NCI-H748 treated with DMSO at 0.1 percent for 48 hours (cell line): ENCODE results near the gene CD274.
"Not testable (repeated sequence)": the region's sequence is repeated elsewhere in the genome, so short reads cannot be mapped to it uniquely, and the experiment has no call there.

Source experiments
- DNase-seq: peaks from one replicate; lab custom pipeline; 2025; lab: John Stamatoyannopoulos, UW

The CD274 gene

DNA sequence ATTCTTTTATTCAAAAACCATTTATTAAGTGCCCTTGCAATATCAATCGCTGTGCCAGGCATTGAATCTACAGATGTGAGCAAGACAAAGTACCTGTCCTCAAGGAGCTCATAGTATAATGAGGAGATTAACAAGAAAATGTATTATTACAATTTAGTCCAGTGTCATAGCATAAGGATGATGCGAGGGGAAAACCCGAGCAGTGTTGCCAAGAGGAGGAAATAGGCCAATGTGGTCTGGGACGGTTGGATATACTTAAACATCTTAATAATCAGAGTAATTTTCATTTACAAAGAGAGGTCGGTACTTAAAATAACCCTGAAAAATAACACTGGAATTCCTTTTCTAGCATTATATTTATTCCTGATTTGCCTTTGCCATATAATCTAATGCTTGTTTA is 18.5 kb downstream of the CD274 start:
- DNase-seq, result no peak

DNA sequence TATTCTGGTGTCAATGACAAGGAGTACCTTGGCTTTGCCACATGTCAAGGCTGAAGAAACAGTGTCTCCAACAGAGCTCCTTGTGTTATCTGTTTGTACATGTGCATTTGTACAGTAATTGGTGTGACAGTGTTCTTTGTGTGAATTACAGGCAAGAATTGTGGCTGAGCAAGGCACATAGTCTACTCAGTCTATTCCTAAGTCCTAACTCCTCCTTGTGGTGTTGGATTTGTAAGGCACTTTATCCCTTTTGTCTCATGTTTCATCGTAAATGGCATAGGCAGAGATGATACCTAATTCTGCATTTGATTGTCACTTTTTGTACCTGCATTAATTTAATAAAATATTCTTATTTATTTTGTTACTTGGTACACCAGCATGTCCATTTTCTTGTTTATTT is 19.8 kb downstream of the CD274 start:
- no peak for DNase-seq

- DNase-seq, result no peak
Observed at GRCh38 chr9:5470816-5471215, 20.5 kb downstream of the CD274 start.

DNA sequence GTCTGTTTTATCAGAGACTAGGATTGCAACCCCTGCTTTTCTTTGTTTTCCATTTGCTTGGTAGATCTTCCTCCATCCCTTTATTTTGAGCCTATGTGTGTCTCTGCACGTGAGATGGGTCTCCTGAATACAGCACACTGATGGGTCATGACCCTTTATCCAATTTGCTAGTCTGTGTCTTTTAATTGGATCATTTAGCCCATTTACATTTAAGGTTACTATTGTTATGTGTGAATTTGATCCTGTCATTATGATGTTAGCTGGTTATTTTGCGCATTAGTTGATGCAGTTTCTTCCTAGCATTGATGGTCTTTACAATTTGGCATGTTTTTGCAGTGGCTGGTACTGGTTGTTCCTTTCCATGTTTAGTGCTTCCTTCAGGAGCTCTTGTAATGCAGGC is 25.3 kb downstream of the CD274 start:
- not testable (repeated sequence) for DNase-seq

DNA sequence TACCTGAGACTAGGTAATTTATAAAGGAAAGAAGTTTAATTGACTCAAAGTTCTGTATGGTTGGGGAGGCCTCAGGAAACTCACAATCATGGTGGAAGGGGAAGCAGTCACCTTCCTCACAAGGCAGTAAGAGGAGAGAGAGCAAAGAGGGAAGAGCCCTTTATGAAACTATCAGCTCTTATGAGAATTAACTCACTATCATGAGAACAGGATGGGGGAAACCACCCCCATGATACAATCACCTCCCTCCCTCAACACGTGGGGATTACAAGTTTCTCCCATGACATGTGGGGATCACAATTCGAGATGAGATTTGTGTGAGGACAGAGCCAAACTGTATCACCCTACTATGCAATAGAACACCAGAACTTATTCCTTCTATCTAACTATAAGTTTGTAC is 27.9 kb downstream of the CD274 start:
- DNase-seq, result no peak

GRCh38 chr9:5479994-5480694 is 29.8 kb downstream of the CD274 start:
- no peak for DNase-seq

GRCh38 chr9:5480919-5481318 is 30.6 kb downstream of the CD274 start:
- no peak for DNase-seq

GRCh38 chr9:5481322-5482040 is 31.1 kb downstream of the CD274 start:
- DNase-seq, result no peak

DNA sequence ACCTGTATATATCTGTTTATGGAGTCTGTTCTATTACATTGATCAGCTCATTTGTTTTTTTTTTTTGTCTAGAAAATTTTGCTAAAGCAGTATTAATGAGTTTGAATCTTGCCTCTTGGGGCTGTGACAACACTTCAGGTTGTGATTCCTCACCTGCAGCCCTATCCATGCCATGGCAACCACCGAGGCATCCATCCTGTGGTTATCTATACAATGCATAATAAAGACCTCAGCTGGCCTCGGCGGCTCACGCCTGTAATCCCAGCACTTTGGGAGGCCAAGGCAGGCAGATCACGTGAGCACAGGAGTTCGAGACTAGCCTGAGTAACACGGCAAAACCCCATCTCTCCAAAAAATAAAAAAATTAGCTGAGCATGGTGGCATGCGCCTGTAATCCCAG is 31.9 kb downstream of the CD274 start:
- no peak for DNase-seq

GRCh38 chr9:5483306-5483705 is 33.0 kb downstream of the CD274 start:
- DNase-seq, result no peak

DNA sequence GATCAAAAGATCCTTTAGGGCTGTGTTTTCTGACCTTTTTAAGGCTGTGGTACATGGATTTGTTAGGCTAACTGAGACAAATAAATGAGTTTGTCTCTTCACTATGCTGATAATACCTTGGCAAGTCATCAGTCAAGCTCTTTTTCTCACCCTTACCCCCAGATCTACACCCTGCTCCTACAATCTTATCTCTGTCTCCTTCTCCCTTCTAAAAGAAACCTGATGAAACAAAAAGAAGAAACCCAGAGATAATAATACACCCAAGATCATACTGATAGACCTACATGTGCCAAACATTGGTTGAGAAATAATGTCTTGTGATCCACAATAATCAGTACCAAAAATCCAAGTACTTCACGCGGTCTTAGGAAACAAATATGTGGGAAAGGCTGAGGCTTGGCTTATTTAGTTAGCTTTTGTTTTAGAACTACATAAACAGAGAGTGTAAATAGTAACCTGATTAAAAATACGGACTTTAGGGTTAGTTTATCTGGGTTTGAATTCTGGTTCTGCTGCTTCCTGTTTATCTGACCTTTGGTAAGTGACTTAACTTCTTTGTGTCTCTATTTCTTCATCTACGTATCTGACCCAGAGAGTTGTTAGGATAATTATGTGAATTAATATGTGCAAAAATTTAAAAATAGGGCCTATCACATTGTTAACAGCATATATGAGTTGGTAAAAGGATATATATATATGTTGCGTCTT is 35.2 kb downstream of the CD274 start:
- no peak for DNase-seq

DNA sequence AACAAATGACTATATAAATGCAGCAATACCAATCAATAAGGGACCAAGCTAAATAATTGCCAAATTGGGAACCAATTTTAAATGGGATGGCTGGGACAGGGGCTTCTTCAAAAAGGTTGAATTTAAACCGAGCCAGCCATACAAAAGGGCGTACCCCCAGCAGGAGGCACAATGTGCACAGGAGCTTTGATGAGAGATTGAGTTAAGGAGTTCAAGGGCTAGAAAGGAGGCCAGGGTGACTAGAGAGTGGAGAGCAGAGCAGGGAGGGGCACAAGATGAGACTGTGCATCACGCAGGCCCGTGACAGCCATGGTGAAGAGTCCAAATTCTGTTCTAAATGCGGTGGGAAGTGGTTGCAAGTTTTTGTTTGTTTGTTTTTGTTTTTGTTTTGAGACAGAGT is 36.6 kb downstream of the CD274 start:
- DNase-seq, result no peak

DNA sequence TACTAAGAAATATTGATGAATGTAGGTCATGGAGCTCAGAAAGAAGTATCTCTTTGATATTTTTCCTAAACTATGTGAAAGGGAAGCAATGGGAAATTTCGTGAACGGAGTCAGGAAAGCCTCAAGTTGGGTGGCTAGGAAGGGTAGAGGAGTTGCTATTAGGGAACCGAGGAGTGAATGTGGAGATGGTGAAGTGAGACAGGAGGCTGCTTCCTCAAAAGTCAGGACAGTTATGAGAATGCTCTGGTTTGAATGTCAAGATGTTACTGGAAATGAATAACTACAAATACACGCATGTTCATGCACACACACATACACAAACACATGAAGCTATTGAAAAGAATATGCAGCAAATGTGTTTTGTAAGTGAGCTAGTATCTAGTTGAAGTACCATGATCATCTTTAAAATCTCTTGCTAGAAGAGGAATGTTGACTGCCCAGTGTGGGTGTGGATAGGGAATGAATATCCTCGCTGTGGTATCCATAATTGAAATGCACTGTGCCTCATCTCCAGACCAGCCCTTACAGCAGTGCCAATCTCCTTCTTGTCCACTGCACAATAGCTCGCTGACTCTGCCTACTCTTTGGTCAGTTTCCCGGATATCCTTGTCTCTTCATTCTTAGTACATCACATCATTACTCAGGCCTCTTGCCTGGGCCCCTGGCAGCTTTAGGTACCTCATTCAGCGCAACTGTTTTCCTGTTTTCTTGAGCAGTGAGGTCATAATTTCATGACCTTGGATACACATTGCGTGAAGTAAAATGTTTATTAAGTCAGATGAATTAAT is 38.1 kb downstream of the CD274 start:
- DNase-seq, result no peak

GRCh38 chr9:5489630-5490490 is 39.5 kb downstream of the CD274 start:
- no peak for DNase-seq

- no peak for DNase-seq
Observed at GRCh38 chr9:5492965-5493678, 42.8 kb downstream of the CD274 start.

GRCh38 chr9:5493679-5494511 is 43.6 kb downstream of the CD274 start:
- no peak for DNase-seq

DNA sequence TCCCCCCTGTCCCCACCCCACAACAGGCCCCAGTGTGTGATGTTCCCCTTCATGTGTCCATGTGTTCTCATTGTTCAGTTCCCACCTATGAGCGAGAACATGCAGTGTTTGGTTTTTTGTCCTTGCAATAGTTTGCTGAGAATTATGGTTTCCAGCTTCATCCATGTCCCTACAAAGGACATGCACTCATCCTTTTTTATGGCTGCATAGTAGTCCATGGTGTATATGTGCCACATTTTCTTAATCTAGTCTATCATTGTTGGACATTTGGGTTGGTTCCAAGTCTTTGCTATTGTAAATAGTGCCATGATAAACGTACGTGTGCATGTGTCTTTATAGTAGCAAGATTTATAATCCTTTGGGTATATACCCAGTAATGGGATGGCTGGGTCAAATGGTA is 44.4 kb downstream of the CD274 start:
- not testable (repeated sequence) for DNase-seq

- DNase-seq, result no peak
Observed at GRCh38 chr9:5499157-5499556, 48.8 kb downstream of the CD274 start.

DNA sequence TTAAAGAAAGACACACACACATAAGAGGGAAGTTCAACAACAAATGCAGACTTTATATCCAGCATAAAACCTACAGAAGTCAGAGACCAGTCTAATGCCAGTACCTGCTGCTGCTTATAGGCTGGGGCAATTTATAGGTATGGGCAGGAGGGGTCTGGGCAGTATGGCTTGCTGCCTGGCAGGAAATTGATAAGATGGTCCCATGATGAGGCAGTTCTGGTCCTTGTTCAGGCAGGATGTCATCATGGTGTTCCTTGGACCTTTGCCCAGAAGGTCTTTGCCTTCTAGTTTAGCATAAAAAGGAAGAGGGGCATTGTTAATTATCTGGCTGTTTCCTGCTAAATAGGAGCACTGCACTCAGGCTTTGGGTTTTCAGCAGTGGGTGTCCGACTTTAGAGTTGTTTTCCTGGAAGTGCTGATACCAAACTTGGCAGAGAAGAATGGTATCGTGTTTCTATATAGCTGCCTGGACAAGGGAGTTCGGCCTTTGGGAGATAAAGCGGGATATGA is 49.6 kb downstream of the CD274 start:
- DNase-seq, result no peak
